ENCODE measurements around the gene GAN.
A peak's percentile ranks its signal among the peaks of the same experiment; 100 is the strongest.
"Not testable (repeated sequence)": the region's sequence is repeated elsewhere in the genome, so short reads cannot be mapped to it uniquely, and the experiment has no call there.

GAN gene

GRCh38 chr16:81310045-81310644, 4.6 kb upstream of the GAN start:
- DNase-seq (ENCODE audit: low spot score) = no peak

GRCh38 chr16:81311762-81312161, 3.0 kb upstream of the GAN start:
- no peak for DNase-seq (ENCODE audit: low spot score)

DNA sequence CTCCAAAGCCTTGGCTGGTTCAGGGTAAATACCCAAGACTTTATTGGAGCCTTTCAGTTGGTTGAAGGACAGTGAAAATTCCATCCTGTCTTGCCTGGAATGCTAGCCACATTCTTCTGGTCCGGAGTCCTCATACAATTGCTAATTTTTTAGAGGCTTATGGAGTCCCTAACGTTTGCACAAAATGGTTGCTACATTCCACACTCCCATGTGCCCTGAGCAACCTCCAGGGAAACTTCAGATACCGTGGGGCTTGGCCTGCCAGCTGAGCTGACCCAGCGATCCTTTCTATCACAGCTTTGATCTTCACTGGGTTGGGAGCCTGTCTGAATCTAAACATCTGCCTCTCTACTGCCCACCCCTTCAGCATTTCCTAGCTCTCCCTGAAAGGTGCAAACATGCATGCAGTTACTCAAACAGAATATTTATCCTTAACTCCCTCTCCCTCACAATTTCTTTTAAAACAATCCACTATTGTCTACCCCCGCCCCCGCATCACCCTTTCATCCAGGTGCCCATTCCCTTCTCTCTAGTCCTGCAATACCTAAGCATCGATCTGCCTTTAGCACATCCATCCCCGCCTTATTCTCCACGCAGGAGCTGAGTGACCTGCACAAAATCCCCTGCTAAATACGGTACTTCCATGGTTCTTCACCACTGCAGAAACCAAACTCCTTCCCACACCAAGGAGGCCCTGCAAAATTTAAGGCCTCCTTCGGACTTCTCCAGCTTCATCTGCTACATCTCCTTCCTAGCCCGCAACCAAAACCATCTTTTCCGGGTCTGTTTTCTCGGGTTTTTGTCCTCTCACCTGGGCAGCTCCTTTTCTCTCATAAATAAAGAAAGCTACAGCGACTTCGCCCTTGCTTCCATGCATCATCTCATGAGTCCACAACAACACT, 810 bp upstream of the GAN start:
- no peak for DNase-seq (ENCODE audit: low spot score)

GRCh38 chr16:81315271-81316175, 761 bp downstream of the GAN start:
- DNase-seq (ENCODE audit: low spot score) = peak; percentile 8

- DNase-seq (ENCODE audit: low spot score) = no peak
Observed at GRCh38 chr16:81316176-81316496, 1.4 kb downstream of the GAN start.

DNA sequence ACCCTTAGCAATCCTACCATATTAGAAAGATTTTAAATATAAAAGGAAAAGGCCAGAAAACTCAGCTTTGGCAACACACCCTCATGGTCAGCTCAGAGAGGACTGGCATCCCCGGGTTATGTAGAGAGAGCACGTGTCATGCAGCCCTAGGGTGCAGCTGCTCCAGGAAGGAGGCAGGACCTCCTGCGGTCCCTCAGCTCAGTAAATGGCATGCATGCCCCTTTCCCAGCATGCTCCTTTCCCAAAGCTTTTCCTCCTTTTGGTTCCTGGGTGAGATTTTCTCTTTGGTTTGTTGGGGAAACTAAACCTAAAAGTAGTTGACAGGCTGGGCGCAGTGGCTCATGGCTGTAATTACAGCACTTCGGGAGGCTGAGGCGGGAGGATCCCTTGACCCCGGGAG, 3.9 kb downstream of the GAN start:
- DNase-seq (ENCODE audit: low spot score) = no peak

- DNase-seq (ENCODE audit: low spot score) = no peak
Observed at GRCh38 chr16:81319221-81319912, 4.6 kb downstream of the GAN start.

DNA sequence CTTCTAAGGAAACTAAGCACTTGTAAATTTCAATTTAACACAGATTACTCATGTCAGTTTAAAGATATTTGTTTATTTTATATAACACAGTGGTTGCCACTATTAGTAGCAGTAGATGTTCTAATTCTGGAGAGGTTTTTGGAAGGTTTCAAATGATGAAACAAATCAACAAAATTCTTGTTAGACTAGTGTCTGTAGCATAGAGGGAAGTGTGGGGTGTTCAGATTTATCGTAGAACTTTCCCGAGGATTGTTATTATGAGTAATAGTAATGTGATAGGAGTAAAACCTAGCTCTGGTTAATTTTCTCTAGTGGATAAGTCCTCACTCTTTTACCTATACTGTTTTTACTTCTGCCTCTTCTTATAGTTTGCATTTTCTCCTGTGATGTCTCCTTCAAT, 6.3 kb downstream of the GAN start:
- no peak for DNase-seq (ENCODE audit: low spot score)

- DNase-seq (ENCODE audit: low spot score) = no peak
Observed at GRCh38 chr16:81321536-81321935, 6.8 kb downstream of the GAN start.

DNA sequence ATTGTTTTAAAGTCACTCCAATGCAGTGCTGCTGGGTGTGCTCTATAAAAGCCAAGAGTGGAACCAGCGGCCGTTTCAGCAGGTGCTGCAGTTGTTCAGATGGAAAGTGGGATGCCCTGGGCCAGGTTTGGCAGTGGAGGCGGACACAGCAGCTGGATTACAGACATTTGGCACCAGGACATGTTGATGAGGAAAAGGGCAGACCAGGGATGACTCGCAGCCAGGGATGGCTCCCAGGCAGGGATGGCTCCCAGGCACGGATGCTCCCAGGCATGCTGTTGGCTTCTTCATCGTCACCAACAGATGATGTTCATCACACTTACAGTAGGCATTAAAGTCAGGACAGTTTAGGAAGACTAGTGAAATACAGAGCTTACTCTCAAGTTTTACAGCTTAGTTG, 10.0 kb downstream of the GAN start:
- no peak for DNase-seq (ENCODE audit: low spot score)

DNA sequence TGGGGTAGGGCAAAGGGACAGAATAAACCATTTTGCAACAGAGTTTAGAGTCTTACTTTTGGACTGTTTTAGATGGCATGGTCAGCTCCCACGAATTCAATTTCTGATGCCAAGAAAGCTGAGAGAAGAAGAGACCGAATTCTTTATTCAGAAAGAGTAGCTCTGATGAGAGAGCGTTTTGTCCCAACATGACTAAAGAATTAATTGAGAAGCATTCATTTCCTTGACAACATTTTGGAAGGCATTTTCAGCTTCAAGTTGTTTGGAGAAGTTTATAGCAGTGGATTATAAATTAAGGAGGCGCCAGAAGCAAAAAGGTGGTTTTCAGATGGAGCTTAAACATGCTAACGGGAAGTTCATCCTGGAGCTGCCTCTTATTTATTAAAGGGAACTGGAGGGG, 12.2 kb downstream of the GAN start:
- no peak for DNase-seq (ENCODE audit: low spot score)

DNA sequence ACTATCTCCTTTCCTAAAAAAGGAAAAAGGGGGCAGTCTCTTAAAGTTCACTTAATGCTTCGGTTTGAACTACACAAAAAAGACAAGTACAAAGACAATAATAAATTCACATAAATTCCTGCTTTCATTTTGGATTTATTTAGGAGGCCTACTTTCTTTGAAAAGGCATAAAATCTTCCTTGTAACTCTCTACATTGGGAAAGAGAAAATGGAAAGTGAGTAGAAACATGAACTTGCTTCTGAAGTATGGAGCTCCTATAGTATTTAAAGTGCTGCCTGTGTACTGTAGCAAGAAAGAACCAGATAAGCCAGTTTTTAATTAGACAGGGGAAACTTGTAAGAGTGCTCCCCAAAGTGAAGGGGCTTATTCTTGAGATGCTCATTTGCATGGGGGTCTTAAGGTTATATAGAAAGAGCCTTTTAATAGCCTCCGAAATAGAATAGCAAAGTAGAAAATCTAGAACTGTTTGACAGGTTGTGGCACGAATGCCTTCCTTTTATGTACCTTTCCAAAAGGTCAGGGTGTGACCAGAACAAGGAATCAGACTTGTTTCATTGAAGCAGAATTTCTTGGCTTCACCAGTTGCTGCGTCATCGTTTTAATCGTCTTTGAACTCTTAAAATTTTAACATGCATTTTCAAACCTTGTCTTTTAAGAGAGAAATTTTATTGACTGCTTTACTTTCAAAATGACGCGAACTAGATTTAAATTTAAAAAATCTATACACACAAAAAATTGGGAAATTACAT, 12.9 kb downstream of the GAN start:
- no peak for DNase-seq (ENCODE audit: low spot score)

DNA sequence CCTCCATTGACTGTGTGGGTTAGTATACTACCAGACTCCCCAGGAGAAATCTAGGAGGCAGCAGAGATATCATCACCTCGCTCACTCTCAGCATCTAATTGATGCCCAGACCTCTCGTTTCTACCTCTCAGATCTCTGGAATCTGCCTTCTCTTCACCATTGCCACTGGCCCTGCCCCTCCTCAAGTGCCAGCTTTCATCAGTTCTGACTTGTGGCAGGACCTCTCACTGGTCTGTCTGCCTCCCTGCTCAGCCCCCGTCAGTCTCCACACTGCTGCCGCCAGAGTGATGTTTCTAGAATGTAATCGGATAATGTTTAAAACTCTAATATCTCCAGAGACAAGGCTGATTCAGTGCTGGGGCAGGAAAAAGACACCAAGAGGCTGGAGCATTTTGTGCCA, 15.2 kb downstream of the GAN start:
- no peak for DNase-seq (ENCODE audit: low spot score)

DNA sequence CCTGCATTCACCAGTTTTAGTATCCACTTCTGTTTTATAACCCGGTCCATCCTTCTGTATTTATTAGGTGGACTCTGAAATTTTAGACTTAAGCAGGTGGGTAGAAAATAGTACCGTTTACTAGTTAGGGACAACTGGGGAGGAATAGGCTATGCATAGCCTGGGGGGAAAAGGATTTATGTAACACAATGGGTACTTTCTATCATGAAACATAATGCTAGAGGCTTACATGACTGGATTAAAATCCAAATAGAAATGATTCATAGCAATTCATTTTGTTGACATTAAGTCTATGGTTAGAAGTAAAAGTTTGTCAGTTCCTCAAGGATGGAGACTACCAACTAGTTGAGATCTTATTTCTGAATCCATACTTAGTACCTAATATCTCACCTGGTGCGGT, 18.6 kb downstream of the GAN start:
- DNase-seq (ENCODE audit: low spot score) = no peak

GRCh38 chr16:81335669-81336068, 20.9 kb downstream of the GAN start:
- DNase-seq (ENCODE audit: low spot score) = no peak

DNA sequence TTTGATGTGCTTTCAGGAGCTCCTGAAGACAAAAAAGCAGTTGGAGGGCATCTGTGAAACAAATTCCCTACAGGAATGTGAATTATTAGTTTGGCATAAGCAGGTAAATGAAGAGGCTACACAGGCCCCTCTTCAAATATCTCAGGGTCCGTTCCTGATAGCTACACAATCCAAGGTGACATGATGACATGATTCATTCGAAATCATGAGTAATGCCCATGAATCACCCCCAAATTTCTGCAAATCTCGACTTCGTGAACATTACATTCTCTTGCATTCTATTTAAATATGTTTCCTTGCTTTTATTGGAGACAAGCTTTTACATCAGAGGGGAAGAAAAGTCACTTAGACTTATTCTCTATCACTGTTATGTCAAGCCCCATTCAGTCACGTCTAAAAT, 22.3 kb downstream of the GAN start:
- DNase-seq (ENCODE audit: low spot score) = no peak

GRCh38 chr16:81345172-81345571, 30.4 kb downstream of the GAN start:
- DNase-seq (ENCODE audit: low spot score) = not testable (repeated sequence)

DNA sequence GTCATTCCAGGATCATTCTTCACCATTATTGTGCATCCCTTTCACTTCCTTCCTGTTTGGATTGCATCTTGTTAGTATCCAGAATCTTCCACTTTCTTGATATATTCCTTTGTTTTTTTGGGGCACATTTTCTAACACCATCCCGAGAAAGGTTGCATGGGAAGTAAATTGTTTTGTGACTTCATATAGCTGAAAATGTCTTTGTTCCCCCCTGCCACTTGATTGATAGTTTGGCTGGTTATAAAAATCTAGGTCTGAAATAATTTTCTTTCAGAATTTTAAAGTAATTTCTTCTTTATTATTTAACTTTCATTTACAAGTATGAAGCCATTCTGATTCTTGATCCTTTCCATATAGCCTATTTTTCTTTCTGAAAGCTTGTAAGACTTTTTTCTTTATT, 32.7 kb downstream of the GAN start:
- no peak for DNase-seq (ENCODE audit: low spot score)

DNA sequence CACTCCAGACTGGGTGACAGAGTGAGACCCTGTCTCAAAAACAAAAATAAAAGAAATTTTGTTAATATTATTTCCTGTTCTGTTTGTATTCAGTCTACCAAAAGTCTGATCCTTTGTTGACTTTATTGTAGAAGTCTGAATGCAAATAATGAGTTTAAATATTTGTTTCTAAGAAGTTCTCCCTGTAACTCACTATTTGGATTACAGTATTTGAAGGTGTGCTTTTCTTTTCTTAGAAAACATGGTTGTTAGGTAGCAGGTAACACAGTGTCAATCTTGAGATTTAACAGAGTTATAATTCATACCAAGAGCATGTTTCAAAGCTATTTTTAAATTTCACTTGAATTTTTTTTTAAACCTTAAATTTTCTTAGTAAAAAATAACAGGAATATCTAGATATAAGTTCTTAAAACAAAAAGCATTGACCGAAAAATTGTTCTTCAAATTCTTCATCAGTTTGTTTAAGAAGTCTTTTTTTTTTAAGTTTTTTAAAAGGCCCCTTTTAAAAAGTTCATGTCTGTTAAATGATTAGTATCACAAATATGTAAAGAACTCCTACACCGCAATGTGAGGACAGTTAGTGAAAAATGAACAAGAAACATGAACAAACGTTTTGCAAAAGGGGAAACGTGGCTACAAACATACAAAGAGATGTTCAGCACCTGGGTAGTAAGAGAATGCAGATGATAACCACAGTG, 35.0 kb downstream of the GAN start:
- no peak for DNase-seq (ENCODE audit: low spot score)

GRCh38 chr16:81350306-81350615, 35.5 kb downstream of the GAN start:
- no peak for DNase-seq (ENCODE audit: low spot score)

DNA sequence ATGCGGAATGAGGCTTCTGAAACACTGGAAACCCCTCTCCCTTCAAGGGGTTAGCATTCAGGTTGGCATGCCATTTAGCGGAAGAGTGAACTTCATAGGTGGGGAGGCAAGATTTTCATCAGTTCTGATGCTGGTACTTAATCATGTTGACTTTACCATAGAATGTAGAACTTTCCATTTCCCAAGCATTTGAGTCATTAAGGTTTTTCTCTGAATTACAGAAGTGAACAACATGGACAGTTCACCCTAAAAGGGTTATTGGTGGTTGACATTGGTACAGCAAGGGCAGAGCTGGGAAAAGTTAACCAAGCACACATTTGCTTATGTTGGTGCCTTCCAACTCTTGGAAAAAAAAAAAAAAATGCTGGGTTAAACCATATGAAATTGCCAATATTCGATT, 39.1 kb downstream of the GAN start:
- DNase-seq (ENCODE audit: low spot score) = no peak
